ENCODE results near the gene TMEM198. TPM values are rescaled to one million over a fixed set of nuclear protein-coding genes. Genes with fewer than 3 reads are reported as not detected.

Gene TMEM198
- total and polyA plus RNA-seq, 9 of the 15 experiments (the other 6 are each of a cell fraction or from before 2014, with no cell fraction given): 0.03 to 3.8 (median 1.0) TPM

GRCh38 chr2:219541611-219542180 lies 2.1 kb upstream of the TMEM198 start (continued):
- no peak for TF ChIP-seq ZNF584 (CRISPR knock-in tag; IDR thresholded peaks at IDR 0.05; ENCODE audit: low read depth)
- peak; percentile 73; the same call in 1 of the 2 replicates for TF ChIP-seq ZEB2 (IDR thresholded peaks at IDR 0.05)
- TF ChIP-seq SMARCA5 (IDR thresholded peaks at IDR 0.05): 0 out of 2 replicates have a peak, but pooled peaks have one; percentile 27
- no peak for TF ChIP-seq KDM1A (IDR thresholded peaks at IDR 0.05)
- TF ChIP-seq NR1H2 (CRISPR knock-in tag; IDR thresholded peaks at IDR 0.05): no peak
- TF ChIP-seq CREBBP (IDR thresholded peaks at IDR 0.05; ENCODE audit: low read depth, low read length): no peak
- TF ChIP-seq ZNF121 (CRISPR knock-in tag; conservative IDR thresholded peaks at IDR 0.05): no peak
- TF ChIP-seq TAF15 (IDR thresholded peaks at IDR 0.05; ENCODE audit: low read depth, low read length): no peak
- no peak for TF ChIP-seq PTTG1 (tag; IDR thresholded peaks at IDR 0.05; ENCODE audit: low read depth)
- TF ChIP-seq E2F1 (CRISPR knock-in tag; IDR thresholded peaks at IDR 0.05): no peak
- no peak; the same call in 1 of the 2 replicates for TF ChIP-seq ZNF232 (CRISPR knock-in tag; IDR thresholded peaks at IDR 0.05)
- no peak for TF ChIP-seq SPI1 (IDR thresholded peaks at IDR 0.05; ENCODE audit: borderline replicate concordance, low read depth, low read length)
- no peak for TF ChIP-seq JUNB (CRISPR knock-in tag; conservative IDR thresholded peaks at IDR 0.05)
- TF ChIP-seq HDAC3 (IDR thresholded peaks at IDR 0.05; ENCODE audit: borderline replicate concordance, partially characterized antibody): no peak
- TF ChIP-seq NBN (IDR thresholded peaks at IDR 0.05; ENCODE audit: low read depth): no peak
- no peak for TF ChIP-seq ZNF224 (CRISPR knock-in tag; IDR thresholded peaks at IDR 0.05)
- TF ChIP-seq CHD2 (IDR thresholded peaks at IDR 0.05; ENCODE audit: low read depth, low read length): no peak
- TF ChIP-seq ZNF75A (CRISPR knock-in tag; IDR thresholded peaks at IDR 0.05): no peak
- TF ChIP-seq MTA3 (IDR thresholded peaks at IDR 0.05; ENCODE audit: borderline replicate concordance): peak; percentile 88; the same call in 1 of the 2 replicates
- peak; percentile 34 for TF ChIP-seq SAP30 (IDR thresholded peaks at IDR 0.05; ENCODE audit: borderline replicate concordance, insufficient read depth, low read depth, low read length, poor library complexity, severe bottlenecking)
- no peak for TF ChIP-seq SIX5 (IDR thresholded peaks at IDR 0.05; ENCODE audit: borderline replicate concordance in 1 of 2, insufficient read depth in 1 of 2, low read depth in 1 of 2, low read length in 2 of 2)
- no peak for TF ChIP-seq ARID3A (IDR thresholded peaks at IDR 0.05; ENCODE audit: borderline replicate concordance, low read depth, low read length)
- no peak for TF ChIP-seq OTX1 (CRISPR knock-in tag; IDR thresholded peaks at IDR 0.05)
- TF ChIP-seq ZNF717 (CRISPR knock-in tag; IDR thresholded peaks at IDR 0.05): no peak
- TF ChIP-seq VEZF1 (CRISPR knock-in tag; IDR thresholded peaks at IDR 0.05): no peak

Measured in K562 (cell line).